AG04449 (cell line): ENCODE measurements around the gene MISP3.
"Not testable (repeated sequence)": the region's sequence is repeated elsewhere in the genome, so short reads cannot be mapped to it uniquely, and the experiment has no call there.

ENCODE experiments used
- CTCF ChIA-PET: fragments of 350-600 bp; formaldehyde crosslinking; extraction: SDS; loops from one replicate; lab custom pipeline; 2021; ENCODE audit warnings: antibody characterized with exemption; lab: Yijun Ruan, JAX
- POLR2A ChIA-PET: fragments of 400-600, 350-600 bp; formaldehyde crosslinking; extraction: SDS; loops from one replicate; lab custom pipeline; 2020; ENCODE audit warnings: antibody characterized with exemption, inconsistent platforms; lab: Yijun Ruan, JAX
- DNase-seq: peaks from one replicate; pipeline ENCODE4 v3.0.0-alpha.2; 2010; ENCODE audit warnings: low read depth, low spot score
- H3K4me3 ChIP-seq: 2 replicates; pipeline ENCODE4 v1.5.1; 2011; ENCODE audit warnings: low read depth, mild to moderate bottlenecking, control low read depth, low read length
- CTCF ChIP-seq: IDR thresholded peaks from one replicate; pipeline ENCODE4 v1.5.1; 2011; ENCODE audit warnings: mild to moderate bottlenecking, moderate library complexity, low read length, control low read depth, inconsistent platforms; ENCODE audit not compliant: insufficient read depth; ENCODE audit errors: missing control alignments

Gene MISP3

GRCh38 chr19:14031719-14032480, 40.7 kb upstream of the MISP3 start, which contains the start of gene IL27RA:
TSS of gene IL27RA (plus strand) at chr19:14031762. CDS start at chr19:14031873, 111 bp downstream.
- H3K4me3 ChIP-seq, result peak within 1 kb of the TSS; percentile 73
- no peak for DNase-seq
- POLR2A ChIA-PET, result interaction anchor here (1.0 to 1.2 kb wide), 2 partner anchors 15 to 25 kb away, joined by 3 to 4 read pairs; no protein-coding TSS in a partner anchor
- CTCF ChIA-PET, result interaction anchor here (0.8 to 4.4 kb wide), 19 partner anchors 9 to 159 kb away, joined by 3 to 30 read pairs (median 4); partner anchors contain the start of genes BRME1, CC2D1A, MISP3 and PODNL1
- TF ChIP-seq CTCF, result peak; percentile 80

GRCh38 chr19:14033946-14034345, 38.6 kb upstream of the MISP3 start:
- POLR2A ChIA-PET, result no interaction called here
- DNase-seq, result no peak
- H3K4me3 ChIP-seq, result no peak overlapping the region
- CTCF ChIA-PET, result interaction anchor here (4.4 kb wide), 1 partner anchor 9 kb away, joined by 30 read pairs; no protein-coding TSS in a partner anchor
- TF ChIP-seq CTCF, result no peak

- DNase-seq, H3K4me3 ChIP-seq, POLR2A ChIA-PET: not testable (repeated sequence)
- CTCF ChIA-PET, result interaction anchor here (0.7 to 1.0 kb wide), 2 partner anchors 13 to 30 kb away, joined by 3 read pairs; no protein-coding TSS in a partner anchor
These were observed 37.4 kb upstream of the MISP3 start for GRCh38 chr19:14035159-14035558.

- CTCF ChIA-PET, result interaction anchor here (1.0 to 2.2 kb wide), 3 partner anchors 12 to 14 kb away, joined by 3 to 11 read pairs (median 4); no protein-coding TSS in a partner anchor
- no peak overlapping the region for H3K4me3 ChIP-seq
These were observed 36.9 kb upstream of the MISP3 start for GRCh38 chr19:14035706-14036105.

GRCh38 chr19:14039181-14039580, 33.4 kb upstream of the MISP3 start:
- POLR2A ChIA-PET, result no interaction called here
- CTCF ChIA-PET, result interaction anchor here (0.9 to 2.3 kb wide), 4 partner anchors 7 to 34 kb away, joined by 3 to 7 read pairs (median 5); partner anchors contain the start of genes IL27RA and MISP3
- H3K4me3 ChIP-seq, result no peak overlapping the region
- no peak for DNase-seq
- TF ChIP-seq CTCF, result no peak

More at GRCh38 chr19:14035706-14036105, 36.9 kb upstream of the MISP3 start:
- DNase-seq, result no peak
- no peak for TF ChIP-seq CTCF
- POLR2A ChIA-PET, result no interaction called here

GRCh38 chr19:14042659-14043608, 29.7 kb upstream of the MISP3 start:
- POLR2A ChIA-PET, DNase-seq: not testable (repeated sequence)
- CTCF ChIA-PET, result interaction anchor here (0.7 to 11.1 kb wide), 13 partner anchors 9 to 167 kb away, joined by 3 to 106 read pairs (median 6); partner anchors contain the start of genes ASF1B, IL27RA, MISP3 and PALM3

GRCh38 chr19:14047866-14048265, 24.7 kb upstream of the MISP3 start:
- H3K4me3 ChIP-seq, POLR2A ChIA-PET, DNase-seq: not testable (repeated sequence)
- CTCF ChIA-PET, result interaction anchor here (0.9 to 11.1 kb wide), 6 partner anchors 11 to 144 kb away, joined by 3 to 106 read pairs (median 4); partner anchors contain the start of genes IL27RA and PALM3

More at GRCh38 chr19:14042659-14043608, 29.7 kb upstream of the MISP3 start:
- peak; percentile 60 for TF ChIP-seq CTCF
- H3K4me3 ChIP-seq, result not testable (repeated sequence)
